ENCODE measurements around the gene CYSRT1.
"Not testable (repeated sequence)": the region's sequence is repeated elsewhere in the genome, so short reads cannot be mapped to it uniquely, and the experiment has no call there.

Gene CYSRT1

DNA sequence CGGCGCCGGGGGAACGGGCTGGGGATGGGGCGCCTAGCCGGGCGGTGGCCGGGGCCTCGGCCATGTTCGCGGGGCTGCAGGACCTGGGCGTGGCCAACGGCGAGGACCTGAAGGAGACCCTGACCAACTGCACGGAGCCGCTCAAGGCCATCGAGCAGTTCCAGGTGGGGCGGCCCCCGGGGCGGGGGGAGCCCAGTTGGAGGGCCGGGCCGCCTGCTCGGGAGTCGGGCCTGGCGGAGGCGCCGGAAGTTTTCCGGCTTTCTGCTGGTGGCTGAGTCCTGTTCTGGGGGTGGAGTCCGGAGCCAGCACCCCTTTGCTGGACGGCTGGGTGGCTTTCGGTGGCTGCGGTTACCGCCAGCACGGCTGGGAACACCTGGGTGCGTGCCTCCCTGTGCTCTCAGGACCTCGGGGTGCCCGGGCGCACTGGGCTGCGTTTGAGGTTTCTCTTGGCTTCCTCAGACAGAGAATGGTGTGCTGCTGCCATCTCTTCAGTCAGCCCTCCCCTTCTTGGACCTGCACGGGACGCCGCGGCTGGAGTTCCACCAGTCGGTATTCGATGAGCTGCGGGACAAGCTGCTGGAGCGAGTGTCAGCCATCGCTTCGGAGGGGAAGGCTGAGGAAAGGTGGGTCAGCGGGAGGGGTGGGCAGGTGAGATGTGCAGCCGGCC, 30.6 kb downstream of the CYSRT1 start:
- TF ChIP-seq, protein P1, sequence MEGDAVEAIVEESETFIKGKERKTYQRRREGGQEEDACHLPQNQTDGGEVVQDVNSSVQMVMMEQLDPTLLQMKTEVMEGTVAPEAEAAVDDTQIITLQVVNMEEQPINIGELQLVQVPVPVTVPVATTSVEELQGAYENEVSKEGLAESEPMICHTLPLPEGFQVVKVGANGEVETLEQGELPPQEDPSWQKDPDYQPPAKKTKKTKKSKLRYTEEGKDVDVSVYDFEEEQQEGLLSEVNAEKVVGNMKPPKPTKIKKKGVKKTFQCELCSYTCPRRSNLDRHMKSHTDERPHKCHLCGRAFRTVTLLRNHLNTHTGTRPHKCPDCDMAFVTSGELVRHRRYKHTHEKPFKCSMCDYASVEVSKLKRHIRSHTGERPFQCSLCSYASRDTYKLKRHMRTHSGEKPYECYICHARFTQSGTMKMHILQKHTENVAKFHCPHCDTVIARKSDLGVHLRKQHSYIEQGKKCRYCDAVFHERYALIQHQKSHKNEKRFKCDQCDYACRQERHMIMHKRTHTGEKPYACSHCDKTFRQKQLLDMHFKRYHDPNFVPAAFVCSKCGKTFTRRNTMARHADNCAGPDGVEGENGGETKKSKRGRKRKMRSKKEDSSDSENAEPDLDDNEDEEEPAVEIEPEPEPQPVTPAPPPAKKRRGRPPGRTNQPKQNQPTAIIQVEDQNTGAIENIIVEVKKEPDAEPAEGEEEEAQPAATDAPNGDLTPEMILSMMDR (conservative IDR thresholded peaks at IDR 0.05; ENCODE audit: low read depth), result no peak
- peak; percentile 55 for DNase-seq (ENCODE audit: low spot score)
- ChIA-PET POLR2A (ENCODE audit: low non-redundant PET) (interaction anchor here (0.5 to 2.5 kb wide), 6 partner anchors 13 to 66 kb away, joined by 3 to 9 read pairs (median 3); partner anchors contain the start of gene TUBB4B), CTCF (interaction anchor here (0.7 to 2.3 kb wide), 6 partner anchors 11 to 227 kb away, joined by 3 to 15 read pairs (median 4); partner anchors contain the start of gene EXD3)
- H3K27ac ChIP-seq, result peak overlapping the region; percentile 84

- CTCF ChIA-PET, result interaction anchor here (0.6 to 1.4 kb wide), 5 partner anchors 10 to 312 kb away, joined by 3 to 4 read pairs (median 4); partner anchors contain the start of gene EXD3
- TF ChIP-seq, protein P1 (conservative IDR thresholded peaks at IDR 0.05; ENCODE audit: low read depth), result no peak
- peak overlapping the region; percentile 84 for H3K27ac ChIP-seq
- POLR2A ChIA-PET (ENCODE audit: low non-redundant PET), result interaction anchor here (0.5 to 2.5 kb wide), 4 partner anchors 14 to 40 kb away, joined by 3 to 9 read pairs (median 3); partner anchors contain the start of gene TUBB4B
- no peak for DNase-seq (ENCODE audit: low spot score)
Measured at GRCh38 chr9:137256362-137256761, 31.4 kb downstream of the CYSRT1 start.

GRCh38 chr9:137256856-137257255, 31.9 kb downstream of the CYSRT1 start:
- TF ChIP-seq, protein P1 (conservative IDR thresholded peaks at IDR 0.05; ENCODE audit: low read depth), result no peak
- POLR2A ChIA-PET (ENCODE audit: low non-redundant PET), result interaction anchor here (0.9 to 2.5 kb wide), 2 partner anchors 16 to 18 kb away, joined by 3 to 9 read pairs; partner anchors contain the start of gene TUBB4B
- CTCF ChIA-PET, result interaction anchor here (0.6 to 1.4 kb wide), 4 partner anchors 9 to 313 kb away, joined by 3 to 4 read pairs (median 4); partner anchors contain the start of gene EXD3
- peak overlapping the region; percentile 84 for H3K27ac ChIP-seq
- DNase-seq (ENCODE audit: low spot score), result no peak

DNA sequence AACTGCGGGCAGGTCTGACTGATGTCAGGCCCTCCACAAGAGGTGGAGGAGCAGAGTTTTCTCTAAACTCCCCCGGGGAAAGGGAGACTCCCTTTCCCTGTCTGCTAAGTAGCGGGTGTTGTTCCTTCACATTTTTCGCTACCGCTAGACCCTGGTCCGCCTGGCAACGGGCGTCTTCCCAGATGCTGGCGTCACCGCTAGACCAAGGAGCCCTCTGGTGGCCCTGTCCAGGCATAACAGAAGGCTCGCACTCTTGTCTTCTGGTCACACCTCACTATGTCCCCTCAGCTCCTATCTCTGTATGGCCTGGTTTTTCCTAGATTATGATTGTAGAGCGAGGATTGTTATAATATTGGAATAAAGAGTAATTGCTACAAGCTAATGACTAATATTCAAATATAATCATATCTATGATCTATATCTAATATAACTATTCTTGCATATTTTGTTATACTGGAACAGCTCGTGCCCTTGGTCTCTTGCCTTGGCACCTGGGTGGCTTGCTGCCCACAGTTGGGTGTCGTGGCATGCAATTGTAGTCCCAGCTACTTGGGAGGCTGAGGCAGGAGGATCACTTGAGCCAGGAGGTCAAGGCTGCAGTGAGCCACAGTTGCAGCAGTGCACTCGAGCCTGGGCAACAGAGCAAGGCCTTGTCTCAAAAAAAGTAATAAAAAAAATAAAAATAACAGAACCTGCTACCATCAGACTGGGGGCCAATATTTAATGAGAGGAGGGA, 37.4 kb downstream of the CYSRT1 start:
- not testable (repeated sequence) for DNase-seq (ENCODE audit: low spot score)
- ChIA-PET CTCF (interaction anchor here (0.6 to 3.3 kb wide), 3 partner anchors 10 to 183 kb away, joined by 4 to 12 read pairs (median 4); no protein-coding TSS in a partner anchor), POLR2A (ENCODE audit: low non-redundant PET) (interaction anchor here (0.6 kb wide), 2 partner anchors 22 to 192 kb away, joined by 3 to 4 read pairs; no protein-coding TSS in a partner anchor)
- H3K27ac ChIP-seq, result peak overlapping the region; percentile 29
- TF ChIP-seq, protein P1 (conservative IDR thresholded peaks at IDR 0.05; ENCODE audit: low read depth), result peak; percentile 91

- POLR2A ChIA-PET (ENCODE audit: low non-redundant PET), result no interaction called here
- DNase-seq (ENCODE audit: low spot score), result no peak
- H3K27ac ChIP-seq, result peak overlapping the region; percentile 29
- TF ChIP-seq, protein P1 (conservative IDR thresholded peaks at IDR 0.05; ENCODE audit: low read depth), result no peak
- CTCF ChIA-PET, result interaction anchor here (0.6 to 3.3 kb wide), 3 partner anchors 10 to 182 kb away, joined by 4 to 12 read pairs (median 4); no protein-coding TSS in a partner anchor
Measured at GRCh38 chr9:137262909-137263285, 37.9 kb downstream of the CYSRT1 start.

- peak overlapping the region; percentile 94 for H3K27ac ChIP-seq
- POLR2A ChIA-PET (ENCODE audit: low non-redundant PET), result no interaction called here
- CTCF ChIA-PET, result interaction anchor here (3.3 kb wide), 1 partner anchor 27 kb away, joined by 12 read pairs; no protein-coding TSS in a partner anchor
- DNase-seq (ENCODE audit: low spot score), result no peak
- TF ChIP-seq, protein P1 (conservative IDR thresholded peaks at IDR 0.05; ENCODE audit: low read depth), result no peak
Measured at GRCh38 chr9:137263506-137263905, 38.5 kb downstream of the CYSRT1 start.

Data from RWPE1 (cell line).